Measurements from ENCODE around the gene TTLL11.

DNA sequence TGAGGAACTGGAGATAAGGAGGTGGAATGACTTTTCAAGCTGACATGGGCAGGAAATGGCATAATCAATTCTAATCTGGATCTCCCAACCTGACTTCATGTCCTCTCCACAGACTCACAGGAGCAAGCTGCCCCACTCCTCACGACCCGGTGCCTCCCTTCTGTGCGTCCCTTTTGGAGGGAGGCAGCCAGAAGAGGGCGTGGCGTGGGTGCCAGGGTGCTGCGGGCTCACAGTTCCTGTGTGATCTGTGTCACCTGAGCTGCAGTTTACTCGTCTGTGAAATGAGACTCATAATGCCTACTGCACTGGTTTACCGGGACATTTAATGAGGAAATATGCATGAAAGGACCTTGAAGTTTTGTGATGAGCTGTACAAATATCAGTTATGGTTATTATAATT, 234.3 kb downstream of the TTLL11 start:
- no peak for TF ChIP-seq EZH2phosphoT487 (IDR thresholded peaks at IDR 0.05; ENCODE audit: insufficient read depth, low read depth)
- TF ChIP-seq EZH2 (IDR thresholded peaks at IDR 0.05; ENCODE audit: insufficient read depth, poor library complexity, severe bottlenecking): no peak
